Thyroid gland (tissue), 4 donors: ENCODE results near the gene AGAP2. TPM values are rescaled to one million over a fixed set of nuclear protein-coding genes. Genes with fewer than 3 reads are reported as not detected.

Experiments
- DNase-seq, 2 donors: peaks; one replicate each; pipeline ENCODE4 v3.0.0-alpha.2; 2019
- H3K27ac ChIP-seq, 3 donors: fragments of 200-600 bp; sonication (generic); 1 replicate in 2 of 3; 2 replicates in 1 of 3; pipeline ENCODE4 v1.5.1; 2016 to 2019; ENCODE audit warnings: mild to moderate bottlenecking in 1 of 3, moderate library complexity in 1 of 3
- H3K27me3 ChIP-seq: fragments of 200-600 bp; sonication (generic); one replicate; pipeline ENCODE4 v1.5.1; 2019
- H3K36me3 ChIP-seq, 2 donors: fragments of 200-600 bp; sonication (generic); one replicate each; pipeline ENCODE4 v1.5.1; 2016 to 2019
- H3K4me1 ChIP-seq, 2 donors: fragments of 200-600 bp; sonication (generic); one replicate each; pipeline ENCODE4 v1.5.1; 2017 to 2019
- H3K4me3 ChIP-seq, 3 donors: fragments of 200-600 bp; sonication (generic); replicated peaks in 1 of 3; 1 replicate in 2 of 3; 2 replicates in 1 of 3; pipeline ENCODE4 v1.5.1; 2016; ENCODE audit warnings: mild to moderate bottlenecking in 1 of 3
- H3K9me3 ChIP-seq: fragments of 200-600 bp; sonication (generic); one replicate; pipeline ENCODE4 v1.5.1; 2017
- CTCF ChIP-seq, 6 experiments: fragments of 200-600 bp in 3 of 6; fragments of 450-650 bp in 3 of 6; sonication (generic) in 3 of 6; IDR thresholded peaks; one replicate each; pipeline ENCODE4 v1.5.1; 2016 to 2019; ENCODE audit warnings: antibody characterized with exemption in 6 of 6, mild to moderate bottlenecking in 2 of 6, inconsistent platforms in 1 of 6, moderate library complexity in 1 of 6
- POLR2A ChIP-seq, 2 donors: fragments of 450-650 bp; IDR thresholded peaks; one replicate each; pipeline ENCODE4 v1.6.1; 2017; ENCODE audit warnings: antibody characterized with exemption in 2 of 2, mild to moderate bottlenecking in 2 of 2, moderate library complexity in 1 of 2
- WGBS, 2 donors: methylation state at CpG; one replicate each; pipeline ENCODE4 v1.1.5; 2017; 5-methylcytosine and 5-hydroxymethylcytosine counted together
- intact Hi-C: fragments of 100-400 bp; cut with DNase I; formaldehyde crosslinking; loops from one replicate; pipeline ENCODE4 v1.15.1; 2023
- total RNA-seq, 4 donors: library from RNA; depleted of rRNA; stranded (reverse); fragments of >200 nt; gene quantifications; one replicate each; pipeline ENCODE4 v1.2.3, GENCODE V29; 2016

Gene AGAP2
- total RNA-seq, 4 donors from 2014 or later: 0.45 to 1.3 (median 0.80) TPM

- intact Hi-C loops: no loop called here
- no peak for DNase-seq
- Histone ChIP-seq H3K4me1 (peaks cover 22 to 39% of the 10 kb centered on the region in 2 donors), H3K4me3 (peak overlapping the region in 1 of 3 donors; percentile 79), H3K27ac (peak overlapping the region; percentile 35 to 74 (median 46)), H3K36me3 (peaks cover 10 to 11% of the 10 kb centered on the region in 2 donors), H3K27me3 (no peaks in the 10 kb centered on the region), H3K9me3 (no peaks in the 10 kb centered on the region)
- WGBS, 2 donors: no CpG with 5 or more reads among the region's 34 CpGs
- TF ChIP-seq CTCF (IDR thresholded peaks at IDR 0.05) (no peak), POLR2A (IDR thresholded peaks at IDR 0.05) (no peak)
These were observed 16.6 kb upstream of the AGAP2 start for GRCh38 chr12:57755194-57755453.

GRCh38 chr12:57754411-57755193 lies 16.1 kb upstream of the AGAP2 start, which contains the start of gene MARCHF9:
TSS of gene MARCHF9 (plus strand) at chr12:57755103. CDS start at chr12:57755529, 426 bp downstream.
- Histone ChIP-seq H3K27me3 (no peaks in the 10 kb centered on the region), H3K4me3 (peak within 1 kb of the TSS; percentile 19 to 79 (median 22)), H3K27ac (peak within 1 kb of the TSS; percentile 35 to 74 (median 46)), H3K36me3 (peaks cover 10 to 11% of the 10 kb centered on the region in 2 donors), H3K9me3 (no peaks in the 10 kb centered on the region), H3K4me1 (peaks cover 22 to 39% of the 10 kb centered on the region in 2 donors)
- DNase-seq: peak; percentile 87 to 91
- TF ChIP-seq POLR2A (IDR thresholded peaks at IDR 0.05) (peak in 1 of 2 donors; percentile 35), CTCF (IDR thresholded peaks at IDR 0.05) (no peak)
- intact Hi-C loops: no loop called here
- 3 to 4% methylated on average over 17 to 20 of the region's 41 CpGs for WGBS, 2 donors

GRCh38 chr12:57753756-57754337 lies 15.3 kb upstream of the AGAP2 start:
- Histone ChIP-seq H3K4me3 (peak overlapping the region in 1 of 3 donors; percentile 79), H3K27ac (peak overlapping the region in 2 of 3 donors; percentile 17 to 74), H3K4me1 (peaks cover 22 to 39% of the 10 kb centered on the region in 2 donors), H3K27me3 (no peaks in the 10 kb centered on the region), H3K9me3 (no peaks in the 10 kb centered on the region), H3K36me3 (peaks cover 10 to 15% of the 10 kb centered on the region in 2 donors)
- intact Hi-C loops: no loop called here
- TF ChIP-seq CTCF (IDR thresholded peaks at IDR 0.05): no peak
- no peak for TF ChIP-seq POLR2A (IDR thresholded peaks at IDR 0.05)
- DNase-seq: no peak
- WGBS, 2 donors: 40 to 46% methylated on average over 1 of the region's 1 CpG

- no peak for DNase-seq
- peaks cover 14 to 19% of the 10 kb centered on the region in 2 donors for H3K36me3 ChIP-seq
- TF ChIP-seq POLR2A (IDR thresholded peaks at IDR 0.05) (no peak), CTCF (IDR thresholded peaks at IDR 0.05) (no peak)
- peaks cover 22 to 39% of the 10 kb centered on the region in 2 donors for H3K4me1 ChIP-seq
- H3K4me3 ChIP-seq: no peak overlapping the region
- intact Hi-C loops: no loop called here
- 3 to 4% methylated on average over 4 to 5 of the region's 5 CpGs for WGBS, 2 donors
- no peaks in the 10 kb centered on the region for H3K27me3 ChIP-seq
- peak overlapping the region; percentile 3 to 37 (median 32) for H3K27ac ChIP-seq
- no peaks in the 10 kb centered on the region for H3K9me3 ChIP-seq
These were observed 14.1 kb upstream of the AGAP2 start for GRCh38 chr12:57752668-57753000.
